Panc1 (cell line): ENCODE measurements around the gene NET1. TPM values are rescaled to one million over a fixed set of nuclear protein-coding genes. Genes with fewer than 3 reads are reported as not detected.

Experiments
- ATAC-seq: fragments of 200-7000 bp; cut with Tn5 transposase; 2 replicates; pipeline ENCODE4 v1.9.1; 2020; ENCODE audit warnings: mild to moderate bottlenecking, moderate library complexity
- BruUV-seq: library from RNA; stranded (reverse); fragments of 400-500 nt; replicated peaks from 2 replicates; lab custom pipeline; 2021; lab: Mats Ljungman, UMichigan
- CTCF ChIA-PET: fragments of 300-600 bp; sonication (Branson Sonifier 250); formaldehyde crosslinking; loops from one replicate; lab custom pipeline; 2022; ENCODE audit warnings: antibody characterized with exemption; lab: Charles Lee
- POLR2A ChIA-PET: fragments of 300-600 bp; sonication (Branson Sonifier 250); formaldehyde crosslinking; loops from one replicate; lab custom pipeline; 2022; ENCODE audit warnings: antibody characterized with exemption; lab: Charles Lee
- DNase-seq: peaks from one replicate; pipeline ENCODE4 v3.0.0-alpha.2; 2010; ENCODE audit warnings: low read depth, low spot score
- H3K27ac ChIP-seq: 2 replicates; pipeline ENCODE4 v1.5.1; 2011; ENCODE audit warnings: mild to moderate bottlenecking, low read length, inconsistent platforms
- H3K27me3 ChIP-seq: fragments of 200-500 bp; sonication (Bioruptor generic); 2 replicates; pipeline ENCODE4 v1.6.0; 2014; ENCODE audit warnings: low read length, inconsistent platforms; ENCODE audit not compliant: control insufficient read depth, insufficient read depth
- H3K36me3 ChIP-seq: fragments of 200-500 bp; sonication (Bioruptor generic); 2 replicates; pipeline ENCODE4 v1.5.1; 2014; ENCODE audit warnings: inconsistent platforms, mild to moderate bottlenecking, low read length, moderate library complexity; ENCODE audit not compliant: control insufficient read depth, insufficient read depth
- H3K4me1 ChIP-seq: 2 replicates; pipeline ENCODE4 v1.5.1; 2011; ENCODE audit warnings: inconsistent platforms, mild to moderate bottlenecking, low read length, moderate library complexity; ENCODE audit not compliant: control insufficient read depth, insufficient read depth
- H3K4me3 ChIP-seq, 2 experiments: 2 replicates each; pipeline ENCODE4 v1.5.1; 2011 to 2012; ENCODE audit warnings: low read depth in 2 of 2, low read length in 2 of 2, mild to moderate bottlenecking in 2 of 2, inconsistent platforms in 1 of 2, moderate library complexity in 1 of 2
- H3K9me3 ChIP-seq: fragments of 200-500 bp; sonication (Bioruptor generic); 2 replicates; pipeline ENCODE4 v1.5.1; 2014; ENCODE audit warnings: low read depth, mild to moderate bottlenecking, inconsistent platforms, low read length, moderate library complexity; ENCODE audit not compliant: control insufficient read depth, insufficient read depth
- POLR2AphosphoS5 ChIP-seq: IDR thresholded peaks from 2 replicates; pipeline ENCODE4 v1.6.1; 2012; ENCODE audit warnings: mild to moderate bottlenecking, low read depth, low read length, moderate library complexity
- SIN3A ChIP-seq: IDR thresholded peaks from 2 replicates; pipeline ENCODE4 v1.6.1; 2012; ENCODE audit warnings: low read depth, mild to moderate bottlenecking, low read length, moderate library complexity, borderline replicate concordance; ENCODE audit not compliant: insufficient read depth
- TCF7L2 ChIP-seq: IDR thresholded peaks from 2 replicates; pipeline ENCODE4 v1.6.1; 2011; ENCODE audit warnings: mild to moderate bottlenecking, low read depth, low read length, inconsistent platforms
- in situ Hi-C: cut with HindIII; loops from 2 replicates; pipeline ENCODE4 v1.10.0; 2016; ENCODE audit warnings: low sequenced_read_pairs, low pct_unique_long_range_greater_than_20kb
- intact Hi-C: fragments of 100-400 bp; cut with micrococcal nuclease; formaldehyde crosslinking; loops from one replicate; pipeline ENCODE4 v1.10.0; 2022; ENCODE audit not compliant: unreplicated experiment
- total RNA-seq: library from RNA; stranded (reverse); gene quantifications from one replicate; pipeline ENCODE4 v1.2.1, GENCODE V29; 2021; ENCODE audit not compliant: unreplicated experiment
- TF ChIP-seq, protein P1 (sequence below), 2 experiments: IDR thresholded peaks; 2 replicates each; pipeline ENCODE4 v1.6.1; 2011 to 2012; ENCODE audit warnings: low read depth in 2 of 2, control low read depth in 1 of 2, low read length in 1 of 2, mild to moderate bottlenecking in 1 of 2, moderate library complexity in 1 of 2; ENCODE audit not compliant: insufficient read depth in 1 of 2
- TF ChIP-seq, protein P2 (sequence below): fragments of 450-650 bp; IDR thresholded peaks from 2 replicates; pipeline ENCODE4 v1.5.1; 2017; ENCODE audit warnings: mild to moderate bottlenecking

NET1 gene
- total RNA-seq, 1 experiment from 2014 or later: 28.6 TPM

DNA sequence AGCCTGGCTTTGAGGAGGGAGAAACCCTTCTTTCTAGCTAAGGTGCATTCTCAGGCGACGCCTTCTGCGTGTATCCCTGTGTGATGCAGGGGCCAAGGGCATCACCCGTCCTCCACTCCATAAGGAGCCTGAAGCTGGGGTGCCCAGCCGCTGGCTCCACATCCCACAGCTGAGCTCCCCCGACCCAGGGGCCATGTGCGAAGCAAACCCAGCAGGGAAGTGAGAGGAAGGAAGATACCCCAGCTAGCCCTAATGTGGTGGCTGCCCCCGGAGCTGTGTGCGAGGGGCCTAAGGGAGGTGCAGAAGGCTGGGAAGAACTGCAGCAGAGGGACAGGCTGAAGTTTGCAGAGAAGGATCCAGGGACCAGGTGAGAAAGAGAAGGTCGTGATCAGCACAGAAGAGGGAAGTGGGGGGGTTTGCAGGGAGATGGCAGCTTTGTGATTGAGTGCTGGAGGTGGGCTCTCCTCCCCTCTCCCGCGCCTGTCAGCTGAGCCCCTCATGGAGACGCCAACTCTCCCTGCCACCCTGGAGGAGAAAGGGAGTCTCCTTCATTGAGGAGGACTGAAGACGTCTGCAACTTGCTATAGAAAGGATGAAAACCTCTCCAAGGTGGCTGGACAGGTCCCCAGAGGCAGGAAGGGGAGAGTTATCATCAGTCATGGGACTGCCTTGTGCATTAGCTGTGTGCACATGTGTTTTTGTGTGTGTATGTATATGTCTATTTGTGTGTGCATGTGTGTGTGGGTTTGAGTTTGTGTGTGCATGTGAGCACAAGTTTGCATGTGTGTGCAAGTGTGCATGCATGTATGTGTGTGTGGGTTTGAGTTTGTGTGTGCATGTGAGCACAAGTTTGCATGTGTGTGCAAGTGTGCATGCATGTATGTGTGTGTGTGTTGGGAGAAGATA, 90.5 kb downstream of the NET1 start:
- no peaks in the 10 kb centered on the region for H3K36me3 ChIP-seq
- in situ Hi-C loops (no loop called here), intact Hi-C loops (no loop called here)
- DNase-seq (no peak), ATAC-seq (no peak)
- TF ChIP-seq POLR2AphosphoS5 (no peak), SIN3A (no peak)
- TF ChIP-seq, protein P1, sequence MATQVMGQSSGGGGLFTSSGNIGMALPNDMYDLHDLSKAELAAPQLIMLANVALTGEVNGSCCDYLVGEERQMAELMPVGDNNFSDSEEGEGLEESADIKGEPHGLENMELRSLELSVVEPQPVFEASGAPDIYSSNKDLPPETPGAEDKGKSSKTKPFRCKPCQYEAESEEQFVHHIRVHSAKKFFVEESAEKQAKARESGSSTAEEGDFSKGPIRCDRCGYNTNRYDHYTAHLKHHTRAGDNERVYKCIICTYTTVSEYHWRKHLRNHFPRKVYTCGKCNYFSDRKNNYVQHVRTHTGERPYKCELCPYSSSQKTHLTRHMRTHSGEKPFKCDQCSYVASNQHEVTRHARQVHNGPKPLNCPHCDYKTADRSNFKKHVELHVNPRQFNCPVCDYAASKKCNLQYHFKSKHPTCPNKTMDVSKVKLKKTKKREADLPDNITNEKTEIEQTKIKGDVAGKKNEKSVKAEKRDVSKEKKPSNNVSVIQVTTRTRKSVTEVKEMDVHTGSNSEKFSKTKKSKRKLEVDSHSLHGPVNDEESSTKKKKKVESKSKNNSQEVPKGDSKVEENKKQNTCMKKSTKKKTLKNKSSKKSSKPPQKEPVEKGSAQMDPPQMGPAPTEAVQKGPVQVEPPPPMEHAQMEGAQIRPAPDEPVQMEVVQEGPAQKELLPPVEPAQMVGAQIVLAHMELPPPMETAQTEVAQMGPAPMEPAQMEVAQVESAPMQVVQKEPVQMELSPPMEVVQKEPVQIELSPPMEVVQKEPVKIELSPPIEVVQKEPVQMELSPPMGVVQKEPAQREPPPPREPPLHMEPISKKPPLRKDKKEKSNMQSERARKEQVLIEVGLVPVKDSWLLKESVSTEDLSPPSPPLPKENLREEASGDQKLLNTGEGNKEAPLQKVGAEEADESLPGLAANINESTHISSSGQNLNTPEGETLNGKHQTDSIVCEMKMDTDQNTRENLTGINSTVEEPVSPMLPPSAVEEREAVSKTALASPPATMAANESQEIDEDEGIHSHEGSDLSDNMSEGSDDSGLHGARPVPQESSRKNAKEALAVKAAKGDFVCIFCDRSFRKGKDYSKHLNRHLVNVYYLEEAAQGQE (IDR thresholded peaks at IDR 0.05; ENCODE audit: insufficient read depth in 1 of 2, low read depth in 2 of 2, low read length in 1 of 2): no peak
- H3K4me3 ChIP-seq: no peak overlapping the region
- no peaks in the 10 kb centered on the region for H3K9me3 ChIP-seq
- CTCF ChIA-PET: no interaction called here
- H3K27me3 ChIP-seq: no peaks in the 10 kb centered on the region
- H3K4me1 ChIP-seq: no peaks in the 10 kb centered on the region
- POLR2A ChIA-PET: no interaction called here
- no TSS peak for BruUV-seq
- no peak overlapping the region for H3K27ac ChIP-seq

GRCh38 chr10:5503477-5503835, 91.1 kb downstream of the NET1 start:
- no peaks in the 10 kb centered on the region for H3K4me1 ChIP-seq
- H3K36me3 ChIP-seq: no peaks in the 10 kb centered on the region
- ChIA-PET CTCF (no interaction called here), POLR2A (no interaction called here)
- ATAC-seq (no peak), DNase-seq (no peak)
- no TSS peak for BruUV-seq
- intact Hi-C loops: no loop called here
- H3K27ac ChIP-seq: no peak overlapping the region
- H3K4me3 ChIP-seq: no peak overlapping the region
- in situ Hi-C loops: no loop called here
- H3K9me3 ChIP-seq: no peaks in the 10 kb centered on the region
- TF ChIP-seq, protein P2, sequence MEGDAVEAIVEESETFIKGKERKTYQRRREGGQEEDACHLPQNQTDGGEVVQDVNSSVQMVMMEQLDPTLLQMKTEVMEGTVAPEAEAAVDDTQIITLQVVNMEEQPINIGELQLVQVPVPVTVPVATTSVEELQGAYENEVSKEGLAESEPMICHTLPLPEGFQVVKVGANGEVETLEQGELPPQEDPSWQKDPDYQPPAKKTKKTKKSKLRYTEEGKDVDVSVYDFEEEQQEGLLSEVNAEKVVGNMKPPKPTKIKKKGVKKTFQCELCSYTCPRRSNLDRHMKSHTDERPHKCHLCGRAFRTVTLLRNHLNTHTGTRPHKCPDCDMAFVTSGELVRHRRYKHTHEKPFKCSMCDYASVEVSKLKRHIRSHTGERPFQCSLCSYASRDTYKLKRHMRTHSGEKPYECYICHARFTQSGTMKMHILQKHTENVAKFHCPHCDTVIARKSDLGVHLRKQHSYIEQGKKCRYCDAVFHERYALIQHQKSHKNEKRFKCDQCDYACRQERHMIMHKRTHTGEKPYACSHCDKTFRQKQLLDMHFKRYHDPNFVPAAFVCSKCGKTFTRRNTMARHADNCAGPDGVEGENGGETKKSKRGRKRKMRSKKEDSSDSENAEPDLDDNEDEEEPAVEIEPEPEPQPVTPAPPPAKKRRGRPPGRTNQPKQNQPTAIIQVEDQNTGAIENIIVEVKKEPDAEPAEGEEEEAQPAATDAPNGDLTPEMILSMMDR: no peak
- TF ChIP-seq, protein P1 (IDR thresholded peaks at IDR 0.05; ENCODE audit: insufficient read depth in 1 of 2, low read depth in 2 of 2, low read length in 1 of 2): no peak
- TF ChIP-seq SIN3A (no peak), TCF7L2 (no peak), POLR2AphosphoS5 (no peak)
- H3K27me3 ChIP-seq: no peaks in the 10 kb centered on the region
